GM18511 (cell line): ENCODE results near the gene GPR107.

Source experiments
- ATAC-seq: cut with Tn5 transposase; IDR thresholded peaks from one replicate; pipeline ENCODE4 v1.9.1; 2021; ENCODE audit warnings: mild to moderate bottlenecking, moderate library complexity; ENCODE audit not compliant: unreplicated experiment

Gene GPR107

DNA sequence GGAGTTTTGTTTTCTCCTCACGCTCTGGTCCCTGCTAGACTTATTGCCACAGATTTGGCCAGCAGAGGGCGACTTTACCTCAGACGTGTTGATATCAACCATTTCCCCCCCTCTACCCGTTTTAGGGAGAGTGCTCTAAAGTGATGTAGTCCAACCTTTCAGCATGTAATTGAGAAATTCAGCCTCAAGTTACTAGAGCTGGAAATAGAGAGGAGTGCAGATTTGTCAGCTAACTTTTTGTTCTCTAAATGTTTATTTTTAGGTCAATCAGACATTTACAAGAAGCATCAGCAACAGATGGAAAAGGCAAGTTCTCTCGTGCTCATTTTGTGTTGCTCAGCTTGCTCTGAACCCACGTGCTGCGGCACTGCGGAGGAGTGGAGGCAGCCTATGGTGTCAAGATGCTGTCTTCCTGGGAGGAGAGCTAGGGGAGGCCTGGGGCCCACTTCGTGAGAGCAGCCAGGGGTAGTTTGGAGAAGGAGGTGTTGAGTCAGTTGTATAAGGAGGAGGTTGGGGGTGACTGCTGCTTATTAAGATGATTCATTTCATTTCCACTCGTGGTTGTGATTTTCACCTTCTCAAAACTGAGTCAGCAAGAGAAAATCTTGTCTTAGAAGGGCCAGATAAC lies 53.6 kb downstream of the GPR107 start:
- ATAC-seq, result no peak

DNA sequence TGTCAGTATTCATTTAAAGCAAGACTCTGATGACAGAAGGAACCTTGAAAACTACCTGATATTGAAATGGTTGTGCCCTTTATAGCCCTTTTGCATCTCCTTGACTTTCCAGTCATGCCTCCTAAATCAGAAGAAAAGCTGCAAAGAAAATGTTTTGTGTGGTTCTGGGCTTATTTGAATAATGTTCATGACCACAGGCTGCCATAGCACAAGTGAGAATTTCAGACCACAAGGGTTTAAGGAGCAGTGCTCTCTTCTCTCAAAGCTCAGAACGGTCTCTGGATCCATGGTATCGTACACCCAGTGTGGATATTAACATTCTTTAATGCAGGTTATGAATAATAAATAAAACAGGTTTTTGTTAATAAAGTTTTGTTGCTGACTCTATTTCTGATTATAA lies 54.2 kb downstream of the GPR107 start:
- no peak for ATAC-seq

DNA sequence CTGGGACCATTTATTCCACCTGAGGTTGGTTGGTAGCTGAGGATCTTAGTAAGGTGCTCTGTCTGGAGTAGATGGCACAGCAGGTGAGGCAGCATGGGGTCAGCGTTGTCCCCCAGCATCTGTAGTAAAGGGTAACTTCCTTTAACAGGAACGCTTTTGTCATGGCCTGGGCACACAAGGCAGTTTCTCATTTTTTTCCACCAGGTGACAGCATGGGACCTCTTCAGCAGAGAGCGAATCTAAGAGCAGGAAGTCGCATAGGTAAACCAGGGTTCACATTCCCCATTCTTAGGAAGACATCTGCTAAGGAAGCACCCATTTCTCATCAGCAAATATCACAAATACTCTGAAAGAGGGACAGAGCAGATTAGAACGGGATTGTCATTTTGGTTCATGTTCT lies 56.5 kb downstream of the GPR107 start:
- ATAC-seq, result no peak

GRCh38 chr9:130110596-130111021 lies 56.9 kb downstream of the GPR107 start:
- no peak for ATAC-seq

GRCh38 chr9:130111786-130112537 lies 58.3 kb downstream of the GPR107 start:
- ATAC-seq, result no peak

- ATAC-seq, result no peak
Measured at GRCh38 chr9:130112538-130113151, 58.9 kb downstream of the GPR107 start.

DNA sequence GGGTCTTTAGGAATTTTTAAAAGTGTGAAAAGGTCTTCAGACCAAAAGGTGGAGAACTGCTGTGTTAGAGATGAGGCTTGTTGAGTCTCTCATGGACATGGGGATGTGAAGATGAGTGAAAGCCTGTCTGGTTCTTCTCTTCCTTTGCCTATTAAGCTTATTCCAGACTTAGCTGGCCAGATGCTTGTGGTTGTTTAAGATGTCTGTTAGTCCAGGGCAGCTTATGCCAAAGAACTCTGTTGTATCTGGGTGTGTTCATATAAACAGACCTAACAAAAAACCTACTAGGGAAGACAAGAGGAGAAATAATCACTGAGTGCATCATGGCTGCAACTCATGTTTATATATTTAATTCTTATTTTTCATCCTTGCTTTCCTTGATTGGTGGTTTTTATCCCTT lies 61.0 kb downstream of the GPR107 start:
- no peak for ATAC-seq

GRCh38 chr9:130116346-130116745 lies 62.6 kb downstream of the GPR107 start:
- ATAC-seq, result no peak

GRCh38 chr9:130117376-130117775 lies 63.7 kb downstream of the GPR107 start:
- no peak for ATAC-seq

- ATAC-seq, result no peak
Measured at GRCh38 chr9:130117816-130118632, 64.3 kb downstream of the GPR107 start.

- ATAC-seq, result no peak
Measured at GRCh38 chr9:130118841-130119518, 65.3 kb downstream of the GPR107 start.

- no peak for ATAC-seq
Measured at GRCh38 chr9:130119519-130120298, 66.0 kb downstream of the GPR107 start.

DNA sequence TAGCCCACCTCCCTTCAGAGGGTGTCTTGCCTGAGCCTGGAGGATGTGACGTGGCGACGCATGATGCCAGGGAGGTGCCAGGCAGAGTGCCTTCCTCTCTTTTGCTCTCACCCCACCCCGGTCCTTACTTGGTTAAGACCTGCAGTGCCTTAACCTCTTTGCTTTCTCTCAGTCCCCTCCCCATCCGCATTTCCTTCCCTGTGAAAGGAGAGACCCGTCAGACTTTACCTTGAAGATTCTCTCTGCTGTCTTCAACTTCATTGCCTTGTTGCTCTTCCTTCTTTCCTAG lies 66.5 kb downstream of the GPR107 start:
- ATAC-seq, result no peak

DNA sequence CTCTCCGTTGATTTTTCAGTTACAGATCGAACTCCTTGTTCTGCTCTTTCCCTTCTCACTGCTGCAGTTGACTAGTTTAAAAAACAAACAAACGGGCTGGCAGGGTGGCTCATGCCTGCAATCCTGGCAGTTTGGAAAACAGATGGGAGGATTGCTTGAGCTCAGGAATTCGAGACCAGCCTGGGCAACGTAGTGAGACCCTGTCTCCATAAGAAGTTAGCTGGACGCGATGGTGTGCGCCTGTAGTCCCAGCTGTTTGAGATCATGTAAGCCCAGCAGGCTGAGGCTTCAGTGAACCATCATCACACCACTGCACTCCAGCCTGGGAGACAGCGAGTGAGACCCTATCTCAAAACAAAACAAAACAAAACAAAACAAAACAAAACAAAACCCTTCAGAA lies 67.1 kb downstream of the GPR107 start:
- no peak for ATAC-seq

DNA sequence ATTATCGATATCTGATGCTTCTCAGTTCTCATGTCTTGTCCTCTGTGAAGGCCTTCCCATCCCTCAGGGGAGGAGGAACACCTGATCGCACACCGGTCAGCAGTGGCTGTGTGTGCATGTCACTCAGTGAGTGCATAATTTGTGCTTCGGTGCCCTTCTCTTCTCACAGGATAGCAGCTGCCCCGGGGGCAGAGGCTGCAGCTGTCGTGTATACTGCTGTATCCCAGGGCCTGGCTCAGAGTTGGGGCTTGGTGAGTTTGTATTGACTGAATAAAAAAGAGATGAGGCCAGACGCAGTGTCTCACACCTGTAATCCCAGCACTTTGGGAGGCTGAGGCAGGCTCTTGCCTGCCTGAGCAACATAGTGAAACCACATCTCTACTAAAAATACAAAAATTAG lies 68.8 kb downstream of the GPR107 start:
- ATAC-seq, result no peak

DNA sequence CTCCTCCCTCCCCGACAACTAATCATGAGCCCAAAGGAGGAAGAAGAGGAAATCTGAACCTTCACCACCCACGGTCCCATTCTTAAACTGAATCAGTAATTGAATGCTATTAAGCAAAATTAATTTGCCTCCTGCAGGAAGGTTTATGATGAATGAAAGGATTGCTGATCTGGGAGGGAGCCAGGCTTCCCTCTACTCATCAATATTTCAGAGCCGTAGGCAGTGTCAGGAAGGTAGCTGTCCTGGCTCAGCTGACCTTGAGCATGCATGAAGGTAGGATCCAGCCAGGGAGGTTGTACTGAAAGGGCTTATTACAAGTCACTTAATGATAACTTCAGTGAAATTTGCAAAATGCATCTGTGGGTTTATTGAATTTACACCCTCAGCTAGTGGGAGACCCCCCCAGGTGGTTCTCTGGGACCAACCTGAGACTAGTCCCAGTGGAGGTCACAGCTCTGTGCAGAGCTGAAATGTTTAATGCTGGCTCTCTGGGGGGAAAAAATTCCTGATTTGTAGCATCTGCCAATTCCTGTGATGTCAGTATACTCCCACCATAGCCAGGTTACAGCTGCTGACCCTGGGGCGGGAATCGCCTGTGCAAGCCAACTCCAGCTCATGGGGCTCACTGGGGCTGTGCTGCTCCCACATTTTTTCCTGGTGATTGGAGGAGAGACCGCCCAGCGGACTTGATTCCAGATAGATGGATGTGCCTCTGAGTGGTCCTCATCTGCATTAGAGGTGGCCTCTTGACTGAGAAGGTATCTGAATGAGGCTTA lies 70.6 kb downstream of the GPR107 start:
- no peak for ATAC-seq

DNA sequence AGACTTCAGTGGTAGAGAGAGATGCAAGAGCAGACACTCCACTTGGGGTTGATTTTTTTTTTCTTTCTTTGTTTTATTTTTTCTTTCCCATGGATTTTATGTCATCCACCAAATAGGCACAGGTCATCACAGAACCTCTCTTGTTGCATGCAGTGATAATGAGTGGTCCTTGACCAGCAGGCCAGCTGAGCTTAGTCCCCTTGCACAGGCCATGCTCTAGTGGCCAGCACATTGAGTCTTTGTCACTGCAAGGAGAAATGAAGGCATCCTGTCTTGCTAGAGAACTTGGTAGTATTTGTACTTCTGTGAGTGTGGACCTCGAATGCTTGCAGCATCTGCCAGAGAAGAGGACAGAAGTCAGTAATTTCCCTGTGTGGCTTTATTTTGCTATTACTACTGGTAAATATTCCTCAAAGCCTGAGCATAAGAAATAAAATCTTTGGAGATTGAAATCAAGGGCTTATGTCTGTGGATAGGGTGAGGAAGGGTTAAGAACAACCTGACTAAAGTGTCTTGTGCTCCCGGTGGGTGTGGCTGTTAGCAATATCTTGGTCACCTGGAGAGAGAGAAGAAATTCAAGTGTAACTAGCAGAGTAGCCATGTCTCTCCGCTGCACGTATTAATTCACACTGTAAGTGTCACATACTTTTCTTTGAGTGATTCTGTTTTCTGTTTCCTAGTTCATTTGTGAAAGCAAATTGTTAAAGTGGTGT lies 73.2 kb downstream of the GPR107 start:
- ATAC-seq, result no peak

GRCh38 chr9:130128251-130128650 lies 74.5 kb downstream of the GPR107 start:
- ATAC-seq, result peak; percentile 64
